Stimulated activated CD4-positive, alpha-beta T cell treated with anti-CD3 and anti-CD28 coated beads, Interleukin-15, amount 100 ng/mL, for 1 hour (primary cell): ENCODE results near the gene CRYBB1.

Experiments
- DNase-seq, 2 donors: peaks; one replicate each; pipeline ENCODE4 v3.0.0-alpha.2; 2020; ENCODE audit warnings: low read depth in 1 of 2, low spot score in 1 of 2

Gene CRYBB1

DNA sequence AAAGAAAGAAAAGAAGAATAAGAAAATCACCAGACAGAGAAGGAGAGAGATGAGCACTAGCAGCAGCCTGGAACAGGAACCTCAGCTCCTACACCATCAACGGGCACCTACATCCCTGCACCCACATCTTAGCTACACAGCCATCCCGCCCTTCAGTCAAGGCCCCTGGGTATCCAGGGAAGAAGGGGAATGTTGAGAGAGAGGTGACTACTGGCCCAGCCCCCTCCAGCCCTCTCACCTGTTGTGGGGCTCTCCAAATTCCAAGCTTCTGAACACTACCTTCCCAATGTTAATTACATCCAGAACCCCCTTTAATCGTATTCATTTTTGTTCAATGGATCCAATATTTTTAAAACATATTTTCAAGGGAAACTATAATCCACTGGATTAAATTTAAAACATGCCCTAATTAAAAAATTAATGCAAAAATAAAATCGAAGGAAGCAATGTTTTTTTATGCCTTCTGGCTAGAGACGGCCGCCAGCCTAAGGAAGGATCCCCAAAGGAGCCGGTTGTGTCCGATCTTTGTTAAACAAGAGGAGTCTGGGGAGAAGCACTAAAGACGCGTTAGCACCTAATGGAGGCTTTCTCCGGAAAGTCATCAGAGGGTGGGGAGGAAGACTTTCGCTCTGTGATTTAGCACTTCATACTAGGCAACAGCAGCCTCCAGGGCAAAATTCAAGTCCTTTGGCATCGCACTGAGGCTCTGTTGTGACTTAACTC lies 37.4 kb downstream of the CRYBB1 start:
- no peak for DNase-seq

DNA sequence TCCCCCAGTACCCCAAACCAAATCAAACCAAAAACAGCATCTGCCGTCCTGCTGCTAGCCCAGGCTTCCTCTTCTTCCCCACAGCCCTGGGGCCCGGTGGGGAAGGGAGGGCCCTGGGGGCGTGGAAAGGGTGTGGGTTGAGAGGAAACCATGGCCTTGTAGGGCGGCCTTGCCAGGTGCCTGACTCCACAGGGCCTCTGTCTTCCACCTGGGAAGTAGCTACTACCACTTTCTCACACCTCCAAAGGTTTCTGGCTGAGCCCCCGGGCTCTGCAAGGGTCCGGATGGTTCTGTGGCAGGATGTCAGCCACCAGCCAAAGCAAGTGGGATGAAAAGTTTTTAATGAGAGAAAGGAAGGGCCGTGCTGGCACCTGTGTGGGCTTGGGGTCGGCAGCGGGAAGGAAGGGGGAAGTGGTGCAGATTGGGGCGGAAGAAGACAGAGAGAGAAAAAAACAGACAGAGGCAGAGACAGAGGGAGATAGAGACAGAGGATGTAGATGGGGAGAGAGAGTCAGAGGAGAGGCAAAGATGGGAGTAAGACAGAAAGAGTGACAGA lies 38.4 kb downstream of the CRYBB1 start:
- peak in 1 of 2 donors; percentile 24 for DNase-seq

DNA sequence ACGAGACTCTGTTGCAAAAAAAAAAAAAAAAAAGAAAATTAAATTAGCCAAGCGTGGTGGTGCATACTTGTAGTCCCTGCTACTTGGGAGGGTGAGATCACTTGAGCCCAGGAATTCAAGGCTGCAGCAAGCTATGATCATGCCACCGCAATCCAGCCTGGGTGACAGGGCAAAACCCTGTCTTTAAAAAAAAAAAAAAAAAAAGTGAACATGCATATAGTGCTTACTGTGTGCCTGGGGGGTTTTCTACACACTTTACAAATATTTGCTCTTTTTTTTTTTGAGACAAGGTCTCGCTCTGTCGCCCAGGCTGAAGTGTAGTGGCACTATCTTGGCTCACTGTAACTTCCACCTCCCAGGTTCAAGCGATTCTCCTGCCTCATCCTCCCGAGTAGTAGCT lies 40.7 kb downstream of the CRYBB1 start:
- DNase-seq: no peak

DNA sequence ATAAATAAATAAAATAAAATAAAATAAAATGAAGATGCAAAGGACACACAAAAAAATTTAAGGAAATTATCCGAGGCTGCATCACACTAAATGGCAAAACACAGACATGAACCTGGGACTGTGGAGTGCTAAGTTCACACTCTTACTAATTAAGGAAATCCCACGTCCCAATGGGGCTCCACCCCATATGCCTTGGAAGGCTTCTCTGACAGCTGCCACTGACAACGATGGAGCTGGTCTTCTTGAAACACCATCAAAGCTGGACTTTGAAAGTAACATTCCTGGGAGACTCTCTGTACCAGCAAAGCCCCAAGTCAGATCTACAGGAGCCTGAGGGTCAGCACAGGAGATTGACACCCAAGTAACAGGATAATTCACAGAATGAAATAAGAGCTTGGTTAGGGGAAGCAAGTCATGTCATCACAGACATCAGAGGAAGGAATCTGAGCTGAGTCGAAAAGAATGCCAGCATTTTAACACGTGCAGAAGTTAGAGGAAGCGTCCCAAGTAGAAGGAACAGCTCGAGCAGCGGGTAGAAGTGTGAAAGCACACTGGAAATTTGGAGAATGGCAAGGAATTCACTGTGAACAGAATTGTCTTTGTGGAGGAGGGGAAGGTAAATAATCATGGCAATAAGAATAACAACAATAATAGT lies 41.7 kb downstream of the CRYBB1 start:
- DNase-seq: no peak

DNA sequence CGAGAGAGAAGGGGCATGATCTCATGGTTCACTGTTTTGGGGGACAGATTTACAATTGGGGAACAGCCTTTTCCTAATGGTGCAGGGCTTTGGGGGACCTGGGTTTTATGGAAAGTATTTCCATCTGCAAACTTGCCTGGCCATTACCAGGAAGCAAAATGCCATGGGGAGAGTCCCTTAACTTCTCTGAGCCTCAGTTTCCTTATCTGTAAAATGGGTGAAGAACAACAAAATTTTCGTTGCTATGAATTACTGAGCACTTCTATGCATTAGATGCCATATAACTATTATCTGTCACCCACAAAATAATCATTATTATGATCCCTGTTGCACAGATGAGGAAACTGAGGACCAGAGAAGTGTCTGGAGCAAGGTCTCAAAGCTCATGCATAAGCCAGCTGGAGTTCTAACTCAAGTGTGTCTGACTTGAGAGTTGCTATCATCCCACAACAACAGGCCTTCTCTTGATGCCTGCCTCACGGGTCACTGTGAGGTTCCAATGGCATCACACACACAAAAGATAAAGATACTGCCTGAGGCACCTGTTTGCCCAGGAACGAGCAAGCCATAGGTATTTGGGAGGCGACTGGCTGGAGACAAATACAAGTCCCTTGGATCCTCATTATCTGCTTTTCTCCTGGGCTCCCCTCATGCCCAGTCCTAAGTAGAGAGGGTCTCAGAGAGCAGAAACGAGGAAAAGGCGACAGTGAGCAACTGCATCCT lies 43.7 kb downstream of the CRYBB1 start:
- no peak for DNase-seq

DNA sequence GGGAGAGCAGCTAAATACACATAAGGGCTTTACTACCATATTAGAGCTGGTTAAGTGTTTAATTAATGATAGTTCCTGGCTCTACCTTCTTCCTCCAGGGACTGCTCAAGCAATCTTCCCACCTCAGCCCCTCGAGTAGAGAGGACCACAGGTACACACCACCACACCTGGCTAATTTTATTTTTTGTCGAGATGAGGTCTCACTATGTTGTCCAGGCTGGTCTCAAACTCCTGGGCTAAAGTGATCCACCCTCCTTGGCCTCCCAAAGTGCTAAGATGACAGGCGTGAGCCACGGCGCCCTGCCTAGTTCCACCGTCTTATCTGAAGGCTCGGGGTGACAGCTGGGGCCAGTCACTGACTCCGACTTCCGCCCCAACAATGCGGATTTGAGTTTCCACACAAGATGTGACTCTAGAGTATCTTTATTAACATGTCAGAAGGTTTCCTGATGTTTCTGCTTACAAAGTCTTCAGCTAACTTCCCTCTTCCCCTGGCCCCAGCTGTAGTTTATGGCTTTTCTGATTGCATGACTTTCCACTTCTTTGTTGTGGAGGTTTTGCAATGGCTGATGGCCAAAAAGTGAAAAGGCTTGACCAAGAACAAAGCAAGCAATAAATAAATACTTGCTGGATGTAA lies 44.7 kb downstream of the CRYBB1 start:
- no peak for DNase-seq

DNA sequence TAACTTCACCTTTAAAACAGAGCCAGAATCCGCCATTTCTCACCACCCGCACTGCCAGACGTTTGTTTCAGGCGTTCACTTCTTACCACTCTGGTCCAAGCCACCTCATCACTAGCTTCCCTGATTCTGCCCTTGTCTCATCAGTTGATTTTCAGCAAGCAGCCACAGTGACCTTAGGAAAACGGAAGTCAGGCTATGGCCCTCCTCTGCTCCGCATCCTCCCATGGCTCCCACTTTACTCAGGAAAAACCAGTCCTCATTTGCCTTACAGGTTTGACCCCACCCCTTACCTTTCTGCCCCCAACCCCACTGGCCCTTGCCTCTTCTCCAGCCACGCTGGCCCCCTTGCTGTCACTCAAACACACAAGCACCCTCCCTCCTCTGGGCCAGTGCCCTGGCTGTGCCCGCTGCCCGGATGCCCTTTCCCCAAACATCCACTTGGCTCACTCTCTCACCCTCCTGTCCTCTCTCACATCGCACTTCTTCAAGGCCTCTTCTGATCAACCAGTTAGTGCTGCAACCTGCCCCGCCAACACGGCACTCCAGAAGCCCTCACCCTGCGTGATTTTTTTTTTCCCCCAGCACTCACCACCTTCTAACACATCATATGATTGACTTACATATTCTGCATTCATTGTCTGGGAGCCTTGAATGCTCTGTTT lies 46.8 kb downstream of the CRYBB1 start:
- no peak for DNase-seq

DNA sequence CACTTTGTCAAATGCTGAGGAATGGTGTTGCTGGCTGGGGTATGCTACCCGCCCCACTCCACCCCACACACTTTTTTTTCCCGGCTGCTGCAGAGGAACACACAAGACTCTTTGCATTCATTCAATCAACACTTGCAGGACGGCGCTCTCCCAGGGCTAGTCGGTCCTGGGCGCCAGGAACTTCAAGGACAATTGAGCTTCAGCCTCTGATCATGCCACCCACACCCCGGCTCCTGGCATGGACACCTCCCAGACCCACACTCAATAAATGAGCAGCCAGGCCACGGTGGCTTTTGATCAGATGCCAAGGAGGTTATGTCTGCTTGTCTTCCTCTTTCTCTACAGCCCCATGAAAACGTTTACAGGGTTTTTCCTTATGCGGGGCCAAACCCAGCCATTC lies 47.7 kb downstream of the CRYBB1 start:
- DNase-seq: no peak

DNA sequence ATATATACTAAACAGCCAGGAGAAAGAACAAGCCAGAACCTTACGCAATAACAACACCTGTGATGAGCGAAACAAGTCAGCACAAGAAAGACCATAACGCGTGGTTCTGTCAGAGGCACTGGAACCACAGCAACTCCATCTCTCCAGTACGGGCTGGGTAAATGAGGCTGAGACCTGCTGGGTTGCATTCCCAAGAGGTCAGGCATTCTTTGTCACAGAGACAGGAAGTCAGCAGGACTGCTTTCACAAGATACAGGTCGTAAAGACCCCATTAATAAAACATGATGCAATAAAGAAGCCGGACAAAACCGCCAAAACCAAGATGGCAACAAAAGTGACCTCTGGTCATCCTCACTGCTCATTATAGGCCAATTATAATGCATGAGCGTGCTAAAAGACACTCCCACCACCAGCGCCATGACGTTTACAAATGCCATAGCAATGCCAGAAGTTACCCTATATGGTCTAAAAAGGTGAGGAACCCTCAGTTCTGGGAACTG lies 49.6 kb downstream of the CRYBB1 start:
- no peak for DNase-seq

DNA sequence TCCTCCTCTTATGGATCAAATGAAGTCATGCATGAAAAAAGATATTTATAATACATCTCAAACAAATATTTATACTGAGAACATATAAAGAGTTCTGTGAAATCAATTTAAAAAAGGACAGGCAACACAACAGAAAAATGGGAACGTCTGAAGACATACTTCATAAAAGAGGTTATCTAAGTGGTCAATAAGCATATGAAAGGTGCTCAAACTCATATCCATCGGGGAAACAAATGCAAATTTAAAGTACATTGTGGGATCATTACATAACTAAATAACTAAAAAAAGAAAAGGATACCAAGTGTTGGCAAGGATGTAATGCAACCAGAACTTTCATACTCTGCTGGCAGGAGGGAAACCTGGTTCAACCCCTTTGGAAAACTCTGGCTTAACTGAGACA lies 50.2 kb downstream of the CRYBB1 start:
- DNase-seq: no peak

DNA sequence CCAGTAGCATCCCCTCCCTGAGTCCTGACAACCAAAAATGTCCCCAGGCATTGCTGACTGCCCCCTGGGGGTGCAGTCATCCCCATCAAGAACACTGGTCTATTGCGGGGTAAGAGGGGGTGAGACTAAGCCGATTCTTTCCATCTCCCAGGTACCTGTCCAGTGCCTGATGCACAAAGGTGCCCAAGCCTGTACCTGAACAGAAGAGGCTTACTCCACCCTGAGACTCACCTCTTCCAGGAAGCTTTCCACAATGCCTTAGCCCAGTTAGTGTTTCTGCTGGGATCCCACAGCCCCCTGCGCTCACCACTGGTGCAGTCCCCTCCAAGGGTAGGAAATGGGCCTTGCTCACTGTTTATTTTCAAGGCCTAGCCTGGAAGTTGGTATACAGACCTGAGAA lies 50.8 kb downstream of the CRYBB1 start:
- no peak for DNase-seq

DNA sequence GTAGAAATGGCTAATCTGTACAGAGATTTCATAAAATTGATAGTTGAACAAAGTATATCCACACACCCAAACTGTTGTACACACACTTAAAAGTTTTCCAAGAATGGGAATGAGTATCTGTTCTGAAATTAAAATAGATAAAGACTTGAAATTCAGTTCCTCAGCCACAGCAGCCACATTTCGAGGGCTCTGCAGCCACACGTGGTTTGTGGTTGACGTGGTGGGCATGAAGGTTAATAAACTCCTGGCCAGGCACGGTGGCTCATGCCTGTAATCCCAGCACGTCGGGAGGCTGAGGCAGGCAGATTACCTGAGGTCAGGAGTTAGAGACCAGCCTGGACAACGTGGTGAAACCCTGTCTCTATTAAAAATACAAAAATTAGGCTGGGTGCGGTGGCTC lies 51.9 kb downstream of the CRYBB1 start:
- no peak for DNase-seq

DNA sequence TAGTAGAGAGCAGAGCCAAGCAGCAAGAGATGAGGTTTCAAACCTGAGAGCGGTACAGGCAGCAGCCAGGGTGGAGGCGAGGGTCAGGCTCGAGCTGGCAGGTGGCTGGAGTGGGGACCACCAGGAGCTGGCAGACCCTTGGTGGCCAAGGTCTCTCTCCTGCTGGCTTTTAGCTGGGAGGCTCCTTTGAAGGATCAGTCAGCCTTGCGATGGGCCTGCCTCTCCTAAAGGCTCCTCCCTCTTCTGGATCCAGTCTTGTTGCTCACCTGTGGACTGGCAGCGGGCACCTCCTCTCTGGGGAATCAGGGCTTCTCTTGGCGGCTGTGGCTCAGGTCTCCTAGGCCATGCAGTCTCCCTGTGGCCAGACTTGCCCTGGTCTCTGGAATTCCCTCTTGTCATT lies 52.6 kb downstream of the CRYBB1 start:
- DNase-seq: no peak

DNA sequence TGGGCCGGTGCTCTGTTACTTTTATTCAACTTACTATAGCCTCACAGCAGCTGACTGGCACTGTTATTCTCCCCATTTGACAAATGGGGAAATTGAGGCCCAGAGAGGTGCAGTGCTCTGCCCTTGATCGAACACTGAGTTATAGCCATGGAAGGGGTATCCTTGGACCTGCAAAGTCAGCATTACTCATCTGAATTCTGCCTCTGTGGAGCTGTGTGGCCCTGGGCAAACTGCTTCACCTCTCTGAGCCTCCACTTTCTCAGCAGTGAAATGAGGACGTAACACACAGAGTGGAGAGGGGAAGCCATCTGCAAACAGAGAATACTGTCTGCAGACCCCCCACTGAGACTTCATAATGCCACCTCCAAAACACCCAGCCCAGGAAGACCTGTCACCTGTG lies 53.2 kb downstream of the CRYBB1 start:
- no peak for DNase-seq

DNA sequence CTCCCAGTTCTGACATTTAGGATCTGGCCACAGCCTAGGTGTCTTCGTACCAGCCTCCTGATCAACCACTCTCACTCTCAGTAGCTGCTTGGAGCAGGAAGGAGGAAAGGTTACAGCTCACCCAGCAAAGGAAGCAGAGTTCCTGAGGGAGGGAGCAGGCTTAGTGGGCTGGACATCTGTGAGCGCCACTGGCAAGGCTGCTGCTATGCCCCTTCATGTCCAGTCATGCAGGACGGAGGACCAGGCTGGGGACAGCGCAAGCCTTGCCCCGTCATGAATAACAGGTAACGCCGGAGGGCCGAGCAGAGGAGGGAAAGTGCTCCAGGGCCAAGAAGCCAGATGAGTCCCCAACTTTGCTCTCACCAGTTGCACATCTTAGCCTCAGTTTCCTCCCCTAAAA lies 53.6 kb downstream of the CRYBB1 start:
- DNase-seq: no peak

DNA sequence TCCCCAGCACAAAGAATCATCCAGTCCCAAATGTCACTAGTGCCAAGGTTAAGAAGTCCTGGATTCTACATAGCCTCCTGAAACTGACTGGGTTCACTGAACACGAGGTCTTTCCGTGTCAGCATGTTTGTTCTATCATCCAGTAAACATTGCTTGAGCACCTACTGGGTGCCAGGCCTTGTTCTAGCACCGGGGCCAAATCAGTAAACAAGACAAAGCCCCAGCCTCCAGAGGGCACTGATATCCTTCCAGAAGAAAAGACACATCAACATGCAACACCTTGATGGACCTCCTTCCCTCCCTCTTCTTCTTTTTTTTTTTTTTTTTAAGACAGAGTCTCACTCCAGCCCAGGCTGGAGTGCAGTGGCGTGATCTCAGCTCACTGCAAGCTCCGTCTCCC lies 54.8 kb downstream of the CRYBB1 start:
- no peak for DNase-seq

DNA sequence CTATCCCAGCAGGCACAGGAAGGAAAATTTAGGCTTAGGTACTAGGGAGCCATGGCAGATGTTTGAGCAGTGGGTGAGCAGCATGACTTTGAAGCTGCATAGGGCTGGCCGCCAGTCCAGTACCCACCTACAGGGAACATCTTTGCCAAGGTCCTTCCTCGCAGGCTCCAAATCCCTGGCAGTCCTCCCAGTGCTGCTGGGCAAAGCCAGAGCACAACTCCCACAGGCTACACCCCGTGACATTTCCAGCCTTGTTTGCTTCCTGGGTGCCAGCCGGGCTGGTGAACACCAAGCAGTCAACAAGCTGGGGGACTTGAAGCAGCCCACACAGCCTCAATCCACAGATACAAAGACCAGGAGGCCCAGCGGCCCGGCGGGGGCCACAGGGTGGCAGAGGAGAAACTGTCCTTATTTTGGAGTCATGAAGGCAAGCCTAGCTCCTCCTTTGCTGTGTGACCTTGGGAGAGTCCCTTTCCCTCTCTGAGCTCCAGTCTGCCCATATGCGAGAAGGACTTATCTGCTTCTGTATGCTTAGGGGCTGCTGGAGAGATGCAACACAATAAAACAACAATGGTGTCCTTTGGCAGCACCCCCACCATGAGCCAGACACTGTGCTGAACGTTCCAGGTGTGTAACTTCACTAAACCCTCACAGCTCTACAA lies 55.9 kb downstream of the CRYBB1 start:
- DNase-seq: no peak

DNA sequence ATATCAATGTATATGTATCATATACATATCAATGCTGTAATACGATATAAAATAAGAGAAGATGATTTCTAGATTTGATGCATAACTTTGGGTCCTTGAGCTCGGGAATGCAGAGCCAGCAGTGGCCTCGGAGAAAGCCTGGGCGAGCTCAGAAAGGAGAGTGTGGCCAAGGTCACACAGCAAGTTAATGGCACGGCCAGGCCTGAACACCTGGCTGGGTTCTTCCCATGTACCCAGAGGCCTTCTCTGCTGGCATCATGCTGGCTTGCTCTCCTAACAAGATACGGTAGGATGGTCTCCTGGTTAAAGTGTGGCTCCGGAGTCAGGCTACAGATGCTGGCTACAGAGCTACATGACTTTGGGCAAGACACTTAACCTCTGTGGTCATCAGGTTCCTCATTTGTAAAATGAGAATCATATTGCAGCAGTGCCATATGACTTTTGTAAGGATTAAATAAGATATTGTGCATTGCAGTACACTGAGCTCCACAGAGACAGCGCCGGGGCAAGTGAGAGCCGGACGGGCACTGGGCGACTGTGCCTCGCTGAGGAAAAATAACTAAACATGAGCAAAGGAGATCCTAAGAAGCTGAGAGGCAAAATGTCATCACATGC lies 57.8 kb downstream of the CRYBB1 start:
- DNase-seq: no peak

DNA sequence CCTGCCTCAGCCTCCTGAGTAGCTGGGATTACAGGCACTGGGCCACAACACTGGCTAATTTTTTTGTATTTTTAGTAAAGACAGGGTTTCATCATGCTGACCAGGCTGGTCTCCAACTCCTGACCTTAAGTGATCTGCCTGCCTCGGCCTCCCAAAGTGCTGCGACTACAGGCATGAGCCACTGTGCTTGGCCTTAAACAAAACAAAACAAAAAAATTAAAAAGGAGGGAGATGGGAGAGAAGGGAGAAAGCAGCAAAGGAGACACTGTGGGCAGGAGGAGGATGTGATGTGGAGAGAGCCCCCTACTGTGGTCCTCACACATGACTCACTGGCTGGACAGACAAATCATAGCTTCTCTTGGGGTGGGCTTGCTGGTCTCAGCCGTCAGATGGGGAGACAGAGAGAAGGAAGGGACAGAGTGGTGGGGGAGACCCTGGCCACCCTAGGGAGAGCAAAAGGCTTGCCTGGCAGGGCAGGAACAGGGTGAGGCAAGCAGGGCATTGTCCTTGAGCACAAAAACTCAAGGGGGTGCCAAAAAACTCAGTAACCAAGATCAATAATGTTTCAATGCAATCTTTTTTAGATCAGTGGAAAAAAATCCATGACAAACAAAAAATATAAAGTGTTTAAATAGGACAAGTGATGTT lies 59.5 kb downstream of the CRYBB1 start:
- DNase-seq: no peak
